OCI-LY7 (cell line): ENCODE results near the gene ZNF526.

Source experiments
- CTCF ChIP-seq: fragments of 200-600 bp; sonication (generic); conservative IDR thresholded peaks from 2 replicates; pipeline ENCODE4 v1.5.1; 2014; ENCODE audit warnings: mild to moderate bottlenecking, antibody characterized with exemption, low read length, moderate library complexity, mixed read lengths
- EZH2phosphoT487 ChIP-seq: fragments of 200-600 bp; sonication (generic); IDR thresholded peaks from 2 replicates; pipeline ENCODE4 v1.6.1; 2018; ENCODE audit warnings: low read depth, borderline replicate concordance, mild to moderate bottlenecking, mixed run types, antibody characterized with exemption, low read length, moderate library complexity, mixed read lengths

- no peak for TF ChIP-seq CTCF
- TF ChIP-seq EZH2phosphoT487: no peak
Measured at GRCh38 chr19:42193706-42194105, 26.4 kb upstream of the ZNF526 start.
